ENCODE data around the gene BTBD18. TPM values are rescaled to one million over a fixed set of nuclear protein-coding genes. Genes with fewer than 3 reads are reported as not detected.
A peak's percentile ranks its signal among the peaks of the same experiment; 100 is the strongest.

The BTBD18 gene
- total and polyA plus RNA-seq, 3 donors from 2014 or later: 2.8 to 7.2 (median 3.1) TPM

- peak overlapping the region in 1 of 2 donors; percentile 0 for H3K27ac ChIP-seq
- TF ChIP-seq, protein P1, sequence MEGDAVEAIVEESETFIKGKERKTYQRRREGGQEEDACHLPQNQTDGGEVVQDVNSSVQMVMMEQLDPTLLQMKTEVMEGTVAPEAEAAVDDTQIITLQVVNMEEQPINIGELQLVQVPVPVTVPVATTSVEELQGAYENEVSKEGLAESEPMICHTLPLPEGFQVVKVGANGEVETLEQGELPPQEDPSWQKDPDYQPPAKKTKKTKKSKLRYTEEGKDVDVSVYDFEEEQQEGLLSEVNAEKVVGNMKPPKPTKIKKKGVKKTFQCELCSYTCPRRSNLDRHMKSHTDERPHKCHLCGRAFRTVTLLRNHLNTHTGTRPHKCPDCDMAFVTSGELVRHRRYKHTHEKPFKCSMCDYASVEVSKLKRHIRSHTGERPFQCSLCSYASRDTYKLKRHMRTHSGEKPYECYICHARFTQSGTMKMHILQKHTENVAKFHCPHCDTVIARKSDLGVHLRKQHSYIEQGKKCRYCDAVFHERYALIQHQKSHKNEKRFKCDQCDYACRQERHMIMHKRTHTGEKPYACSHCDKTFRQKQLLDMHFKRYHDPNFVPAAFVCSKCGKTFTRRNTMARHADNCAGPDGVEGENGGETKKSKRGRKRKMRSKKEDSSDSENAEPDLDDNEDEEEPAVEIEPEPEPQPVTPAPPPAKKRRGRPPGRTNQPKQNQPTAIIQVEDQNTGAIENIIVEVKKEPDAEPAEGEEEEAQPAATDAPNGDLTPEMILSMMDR (IDR thresholded peaks at IDR 0.05): no peak
- no peak for TF ChIP-seq POLR2A (IDR thresholded peaks at IDR 0.05)
- no peaks in the 10 kb centered on the region for H3K9me3 ChIP-seq
- no peaks in the 10 kb centered on the region for H3K36me3 ChIP-seq (ENCODE audit: low read depth, missing control alignments)
- H3K27me3 ChIP-seq: no peaks in the 10 kb centered on the region
- intact Hi-C loops (cut with DNase I; ENCODE audit: low total_unique reads): no loop called here
- H3K4me1 ChIP-seq: peaks cover 22% of the 10 kb centered on the region
- no peak overlapping the region for H3K4me3 ChIP-seq
- DNase-seq: no peak
- WGBS, 2 donors: 47 to 49% methylated on average over 8 of the region's 8 CpGs
Measured at GRCh38 chr11:57793351-57794115, 41.9 kb upstream of the BTBD18 start.

DNA sequence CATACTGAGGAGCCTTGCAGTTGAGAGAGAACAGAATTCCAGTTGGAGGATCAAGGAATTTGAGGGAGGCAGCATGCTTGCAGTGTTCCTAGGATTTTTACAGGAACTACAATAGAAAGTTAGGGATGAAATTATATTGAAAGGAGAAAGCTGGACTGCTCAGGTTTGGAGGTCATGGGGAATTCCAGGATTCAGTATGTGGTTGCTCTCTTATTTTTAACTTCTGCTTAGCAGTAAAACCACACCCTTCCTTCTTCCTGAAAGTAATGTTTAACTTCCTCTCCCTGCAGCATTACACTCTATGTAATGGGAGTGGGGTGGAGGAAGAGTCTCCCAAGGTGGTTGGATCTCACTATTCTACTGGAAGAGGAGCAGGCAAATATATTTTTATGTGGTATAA is 41.3 kb upstream of the BTBD18 start:
- H3K4me1 ChIP-seq: peaks cover 22% of the 10 kb centered on the region
- intact Hi-C loops (cut with DNase I; ENCODE audit: low total_unique reads): no loop called here
- no peaks in the 10 kb centered on the region for H3K36me3 ChIP-seq (ENCODE audit: low read depth, missing control alignments)

GRCh38 chr11:57792060-57792541 is 40.5 kb upstream of the BTBD18 start:
- Histone ChIP-seq H3K36me3 (ENCODE audit: low read depth, missing control alignments) (no peaks in the 10 kb centered on the region), H3K4me3 (no peak overlapping the region), H3K27me3 (no peaks in the 10 kb centered on the region), H3K9me3 (no peaks in the 10 kb centered on the region), H3K27ac (peak overlapping the region in 1 of 2 donors; percentile 42), H3K4me1 (peaks cover 23% of the 10 kb centered on the region)
- intact Hi-C loops (cut with DNase I; ENCODE audit: low total_unique reads): no loop called here
- 75 to 82% methylated on average over 7 of the region's 7 CpGs for WGBS, 2 donors
- TF ChIP-seq, protein P1 (IDR thresholded peaks at IDR 0.05): no peak
- TF ChIP-seq POLR2A (IDR thresholded peaks at IDR 0.05): no peak
- DNase-seq: peak; percentile 60

More for the DNA sequence above, 41.3 kb upstream of the BTBD18 start:
- no peaks in the 10 kb centered on the region for H3K9me3 ChIP-seq
- peak overlapping the region in 1 of 2 donors; percentile 42 for H3K27ac ChIP-seq
- TF ChIP-seq, protein P1 (IDR thresholded peaks at IDR 0.05): no peak
- no peak for TF ChIP-seq POLR2A (IDR thresholded peaks at IDR 0.05)
- no peaks in the 10 kb centered on the region for H3K27me3 ChIP-seq
- no peak for DNase-seq
- H3K4me3 ChIP-seq: no peak overlapping the region

DNA sequence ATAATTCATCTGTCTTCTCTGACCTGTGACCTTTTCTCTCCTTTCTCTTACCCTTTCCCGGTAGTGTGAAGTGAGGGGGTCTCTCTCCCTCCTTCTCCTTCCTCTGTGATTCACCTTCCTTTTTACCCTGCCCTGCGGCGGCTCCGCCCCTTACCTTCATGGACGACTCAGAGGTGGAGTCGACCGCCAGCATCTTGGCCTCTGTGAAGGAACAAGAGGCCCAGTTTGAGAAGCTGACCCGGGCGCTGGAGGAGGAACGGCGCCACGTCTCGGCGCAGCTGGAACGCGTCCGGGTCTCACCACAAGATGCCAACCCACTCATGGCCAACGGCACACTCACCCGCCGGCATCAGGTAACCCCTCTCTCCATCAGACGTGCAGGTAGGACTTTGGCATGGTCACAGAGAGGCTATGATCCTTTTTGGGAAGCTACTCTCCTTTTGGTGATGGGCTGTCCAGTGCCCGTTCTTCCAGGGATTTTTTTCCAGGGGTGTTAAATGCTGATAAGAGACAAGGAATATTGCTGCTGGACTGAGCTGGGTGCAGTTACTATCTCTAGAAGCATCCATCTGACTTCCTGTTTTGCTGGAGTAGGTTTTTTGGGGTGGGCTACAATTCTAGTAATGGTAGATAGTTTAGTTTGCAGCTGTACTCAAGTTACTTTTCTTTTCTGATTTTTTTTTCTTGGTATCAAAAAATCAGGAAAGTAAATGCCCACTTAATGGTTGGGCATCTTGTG is 39.9 kb upstream of the BTBD18 start:
- no peak for DNase-seq
- 55 to 69% methylated on average over 14 to 22 of the region's 22 CpGs for WGBS, 2 donors
- Histone ChIP-seq H3K4me1 (peaks cover 23% of the 10 kb centered on the region), H3K36me3 (ENCODE audit: low read depth, missing control alignments) (no peaks in the 10 kb centered on the region), H3K27ac (peak overlapping the region in 1 of 2 donors; percentile 23), H3K27me3 (no peaks in the 10 kb centered on the region), H3K4me3 (no peak overlapping the region), H3K9me3 (no peaks in the 10 kb centered on the region)
- intact Hi-C loops (cut with DNase I; ENCODE audit: low total_unique reads): no loop called here
- TF ChIP-seq, protein P1 (IDR thresholded peaks at IDR 0.05): no peak
- no peak for TF ChIP-seq POLR2A (IDR thresholded peaks at IDR 0.05)

Data from testis (tissue), 3 donors.